ENCODE measurements around the gene SSR4. TPM values are rescaled to one million over a fixed set of nuclear protein-coding genes. Genes with fewer than 3 reads are reported as not detected.
A peak's percentile ranks its signal among the peaks of the same experiment; 100 is the strongest.

SSR4 gene
- polyA plus RNA-seq, 1 experiment = 598 TPM

- peak overlapping the region; percentile 33 for H3K4me3 ChIP-seq (ENCODE audit: low read depth, low read length)
- CTCF ChIA-PET = interaction anchor here (0.7 to 2.2 kb wide), 7 partner anchors 27 to 182 kb away, joined by 3 to 7 read pairs (median 3); partner anchors contain the start of gene RENBP
- TF ChIP-seq CTCF (IDR thresholded peaks at IDR 0.05; ENCODE audit: insufficient read depth, low read depth, low read length) = no peak
Measured at GRCh38 chrX:153764786-153765137, 29.7 kb upstream of the SSR4 start.

GRCh38 chrX:153765138-153766079 is 29.1 kb upstream of the SSR4 start:
- ChIA-PET POLR2A (no interaction called here), CTCF (interaction anchor here (0.7 to 2.2 kb wide), 6 partner anchors 15 to 188 kb away, joined by 3 to 10 read pairs (median 7); partner anchors contain the start of gene RENBP)
- no peak for TF ChIP-seq CTCF (IDR thresholded peaks at IDR 0.05; ENCODE audit: insufficient read depth, low read depth, low read length)
- Histone ChIP-seq H3K4me3 (ENCODE audit: low read depth, low read length) (peak overlapping the region; percentile 48), H3K27me3 (ENCODE audit: control insufficient read depth, insufficient read depth, low read length) (no peaks in the 10 kb centered on the region), H3K36me3 (ENCODE audit: control insufficient read depth, insufficient read depth, low read length) (no peaks in the 10 kb centered on the region; the same call in 1 of the 2 replicates)
- DNase-seq (ENCODE audit: low read depth) = no peak

More at GRCh38 chrX:153764786-153765137, 29.7 kb upstream of the SSR4 start:
- POLR2A ChIA-PET = no interaction called here
- no peaks in the 10 kb centered on the region for H3K27me3 ChIP-seq (ENCODE audit: control insufficient read depth, insufficient read depth, low read length)
- H3K36me3 ChIP-seq (ENCODE audit: control insufficient read depth, insufficient read depth, low read length) = no peaks in the 10 kb centered on the region; the same call in 1 of the 2 replicates
- DNase-seq (ENCODE audit: low read depth) = no peak

- peak; percentile 4 for DNase-seq (ENCODE audit: low read depth)
- CTCF ChIA-PET = interaction anchor here (0.7 to 2.2 kb wide), 4 partner anchors 14 to 187 kb away, joined by 3 to 10 read pairs (median 7); no protein-coding TSS in a partner anchor
- POLR2A ChIA-PET = no interaction called here
- TF ChIP-seq CTCF (IDR thresholded peaks at IDR 0.05; ENCODE audit: insufficient read depth, low read depth, low read length) = no peak
- Histone ChIP-seq H3K27me3 (ENCODE audit: control insufficient read depth, insufficient read depth, low read length) (no peaks in the 10 kb centered on the region), H3K4me3 (ENCODE audit: low read depth, low read length) (peak overlapping the region; percentile 48), H3K36me3 (ENCODE audit: control insufficient read depth, insufficient read depth, low read length) (no peaks in the 10 kb centered on the region; the same call in 1 of the 2 replicates)
Measured at GRCh38 chrX:153766098-153766817, 28.2 kb upstream of the SSR4 start.

GRCh38 chrX:153766871-153767673 is 27.4 kb upstream of the SSR4 start:
- no peak for TF ChIP-seq CTCF (IDR thresholded peaks at IDR 0.05; ENCODE audit: insufficient read depth, low read depth, low read length)
- DNase-seq (ENCODE audit: low read depth) = no peak
- Histone ChIP-seq H3K4me3 (ENCODE audit: low read depth, low read length) (no peak overlapping the region), H3K27me3 (ENCODE audit: control insufficient read depth, insufficient read depth, low read length) (no peaks in the 10 kb centered on the region), H3K36me3 (ENCODE audit: control insufficient read depth, insufficient read depth, low read length) (no peaks in the 10 kb centered on the region; the same call in 1 of the 2 replicates)
- ChIA-PET POLR2A (no interaction called here), CTCF (interaction anchor here (1.3 to 2.2 kb wide), 3 partner anchors 156 to 186 kb away, joined by 3 to 10 read pairs (median 7); no protein-coding TSS in a partner anchor)

Measured in BJ (cell line).